HepG2 (cell line): ENCODE results near the gene RNASE11. TPM values are rescaled to one million over a fixed set of nuclear protein-coding genes. Genes with fewer than 3 reads are reported as not detected.

ENCODE experiments used
- BHLHE40 ChIP-seq: IDR thresholded peaks from 2 replicates; pipeline ENCODE4 v1.6.1; 2011; ENCODE audit warnings: low read length, improper control_type of control experiment
- EP300 ChIP-seq, 3 experiments: sonication (generic) in 1 of 3; formaldehyde crosslinking in 1 of 3; IDR thresholded peaks; 2 replicates each; pipeline versions ENCODE4 v1.5.1 to v1.6.1; 2011 to 2020; ENCODE audit warnings: low read depth in 2 of 3, low read length in 2 of 3, borderline replicate concordance in 1 of 3, improper control_type of control experiment in 1 of 3, mild to moderate bottlenecking in 1 of 3, missing genetic modification reagents in 1 of 3, moderate library complexity in 1 of 3
- ETV6 ChIP-seq: sonication (generic); formaldehyde crosslinking; conservative IDR thresholded peaks from 2 replicates; pipeline ENCODE4 v1.4.0; 2020; ENCODE audit warnings: missing genetic modification reagents
- FOXC1 ChIP-seq: sonication (generic); formaldehyde crosslinking; IDR thresholded peaks from 2 replicates; pipeline ENCODE4 v1.8.0; 2022; ENCODE audit warnings: mild to moderate bottlenecking, missing genetic modification reagents, borderline replicate concordance
- HDAC1 ChIP-seq: sonication (generic); formaldehyde crosslinking; IDR thresholded peaks from 2 replicates; pipeline ENCODE4 v1.5.1; 2020; ENCODE audit warnings: mild to moderate bottlenecking, missing genetic modification reagents
- HMG20B ChIP-seq: conservative IDR thresholded peaks from 2 replicates; pipeline ENCODE4 v1.6.1; 2016; ENCODE audit warnings: missing genetic modification reagents, missing compliant biosample characterization
- HNF1B ChIP-seq: sonication (generic); formaldehyde crosslinking; IDR thresholded peaks from 2 replicates; pipeline ENCODE4 v1.5.1; 2020; ENCODE audit warnings: mild to moderate bottlenecking, moderate library complexity, missing genetic modification reagents
- LCORL ChIP-seq, 2 experiments: fragments of 450-650 bp in 1 of 2; sonication (generic) in 1 of 2; formaldehyde crosslinking in 1 of 2; IDR thresholded peaks; 2 replicates each; pipeline versions ENCODE4 v1.5.0 to v1.6.1; 2017 to 2020; ENCODE audit warnings: antibody characterized with exemption in 1 of 2, missing genetic modification reagents in 1 of 2
- MED1 ChIP-seq: sonication (generic); formaldehyde crosslinking; IDR thresholded peaks from 2 replicates; pipeline ENCODE4 v1.4.0; 2020; ENCODE audit warnings: missing genetic modification reagents
- MYPOP ChIP-seq: sonication (generic); formaldehyde crosslinking; IDR thresholded peaks from 2 replicates; pipeline ENCODE4 v1.8.1; 2023; ENCODE audit warnings: mild to moderate bottlenecking, moderate library complexity, missing genetic modification reagents
- NR2F1 ChIP-seq, 2 experiments: fragments of 450-650 bp in 1 of 2; formaldehyde crosslinking in 1 of 2; IDR thresholded peaks; 2 replicates each; pipeline versions ENCODE4 v1.5.0 to v1.6.1; 2016 to 2020; ENCODE audit warnings: mild to moderate bottlenecking in 1 of 2, missing compliant biosample characterization in 1 of 2, missing genetic modification reagents in 1 of 2, moderate library complexity in 1 of 2
- SMAD9 ChIP-seq: sonication (generic); formaldehyde crosslinking; IDR thresholded peaks from 2 replicates; pipeline ENCODE4 v1.5.1; 2020; ENCODE audit warnings: mild to moderate bottlenecking, missing genetic modification reagents
- SMC3 ChIP-seq: IDR thresholded peaks from 2 replicates; pipeline ENCODE4 v1.6.1; 2011; ENCODE audit warnings: low read length, improper control_type of control experiment
- SNAPC5 ChIP-seq: sonication (generic); formaldehyde crosslinking; IDR thresholded peaks from 2 replicates; pipeline ENCODE4 v1.8.1; 2023; ENCODE audit warnings: mild to moderate bottlenecking, missing genetic modification reagents, borderline replicate concordance
- SUZ12 ChIP-seq: fragments of 150-350 bp; IDR thresholded peaks from 2 replicates; pipeline ENCODE4 v1.6.1; 2014; ENCODE audit warnings: low read depth, low read length
- TOPORS ChIP-seq: sonication (generic); formaldehyde crosslinking; IDR thresholded peaks from 2 replicates; pipeline ENCODE4 v1.8.0; 2023; ENCODE audit warnings: mild to moderate bottlenecking, missing genetic modification reagents
- ZBTB2 ChIP-seq: sonication (generic); formaldehyde crosslinking; IDR thresholded peaks from 2 replicates; pipeline ENCODE4 v1.8.0; 2022; ENCODE audit warnings: low read depth, missing genetic modification reagents
- ZMAT3 ChIP-seq: sonication (generic); formaldehyde crosslinking; conservative IDR thresholded peaks from 2 replicates; pipeline ENCODE4 v1.7.0; 2021; ENCODE audit warnings: missing genetic modification reagents
- ZNF121 ChIP-seq: sonication (generic); formaldehyde crosslinking; IDR thresholded peaks from 2 replicates; pipeline ENCODE4 v1.5.0; 2020; ENCODE audit warnings: mild to moderate bottlenecking, missing genetic modification reagents
- ZNF20 ChIP-seq: sonication (generic); formaldehyde crosslinking; IDR thresholded peaks from 2 replicates; pipeline ENCODE4 v1.4.0; 2020; ENCODE audit warnings: mild to moderate bottlenecking, moderate library complexity, missing genetic modification reagents
- ZNF224 ChIP-seq: sonication (generic); formaldehyde crosslinking; IDR thresholded peaks from 2 replicates; pipeline ENCODE4 v1.5.0; 2020; ENCODE audit warnings: mild to moderate bottlenecking, missing genetic modification reagents
- ZNF350 ChIP-seq: sonication (generic); formaldehyde crosslinking; IDR thresholded peaks from 2 replicates; pipeline ENCODE4 v1.4.0; 2020; ENCODE audit warnings: mild to moderate bottlenecking, low read depth, missing genetic modification reagents, borderline replicate concordance
- ZNF382 ChIP-seq: sonication (generic); formaldehyde crosslinking; IDR thresholded peaks from 2 replicates; pipeline ENCODE4 v1.5.0; 2020; ENCODE audit warnings: missing genetic modification reagents, mild to moderate bottlenecking, borderline replicate concordance
- polyA plus RNA-seq, 8 experiments: library from polyadenylated mRNA; depleted of rRNA in 3 of 8; stranded (reverse) in 7 of 8; unstranded in 1 of 8; fragments of >200 nt; fragmentation: Illumina TruSeq in 4 of 8; extraction: Trizol in 4 of 8; gene quantifications; 2 replicates each; pipeline versions ENCODE4 v1.2.1 to v1.2.3, GENCODE V29; 2011 to 2016; ENCODE audit warnings: low read depth in 4 of 8, missing spikeins in 1 of 8, mixed read lengths in 1 of 8; ENCODE audit not compliant: insufficient read depth in 1 of 8
- total RNA-seq, 5 experiments: library from RNA; depleted of rRNA; stranded (reverse); fragments of >200 nt; fragmentation: Illumina TruSeq; extraction: Trizol; gene quantifications; 2 replicates each; pipeline ENCODE4 v1.2.3, GENCODE V29; 2016; ENCODE audit warnings: low read depth in 1 of 5

The RNASE11 gene
- total and polyA plus RNA-seq, 2 of the 13 experiments (the other 11 are each of a cell fraction or from before 2014, with no cell fraction given) = not detected

- 0 out of 2 replicates have a peak, but pooled peaks have one; percentile 35 for TF ChIP-seq ZMAT3 (CRISPR knock-in tag)
- TF ChIP-seq ZNF350 = peak; percentile 98; the same call in 1 of the 2 replicates
- TF ChIP-seq SUZ12 = no peak
- peak; percentile 77 for TF ChIP-seq BHLHE40
- TF ChIP-seq ETV6 = no peak
- TF ChIP-seq EP300 (IDR thresholded peaks at IDR 0.05; ENCODE audit: low read depth in 2 of 2, low read length in 2 of 2) = peak in 1 of 2 experiments; percentile 30; a peak in 1 of 4 replicates
- TF ChIP-seq EP300 (CRISPR knock-in tag; IDR thresholded peaks at IDR 0.05; ENCODE audit: borderline replicate concordance) = no peak; the same call in 1 of the 2 replicates
- peak; percentile 91 for TF ChIP-seq TOPORS
- TF ChIP-seq MYPOP (CRISPR knock-in tag) = peak; percentile 93
- no peak for TF ChIP-seq LCORL (IDR thresholded peaks at IDR 0.05)
- peak; percentile 90 for TF ChIP-seq LCORL (CRISPR knock-in tag; IDR thresholded peaks at IDR 0.05)
- peak; percentile 82; the same call in 1 of the 2 replicates for TF ChIP-seq ZNF224
- TF ChIP-seq SMC3 = no peak; the same call in 1 of the 2 replicates
- no peak for TF ChIP-seq ZNF382 (CRISPR knock-in tag)
- no peak for TF ChIP-seq HMG20B
- TF ChIP-seq SNAPC5 (CRISPR knock-in tag) = peak; percentile 10; the same call in 1 of the 2 replicates
- TF ChIP-seq FOXC1 = peak; percentile 95
- TF ChIP-seq HNF1B (CRISPR knock-in tag) = peak; percentile 81
- TF ChIP-seq MED1 (CRISPR knock-in tag) = peak; percentile 69
- TF ChIP-seq HDAC1 (CRISPR knock-in tag) = peak; percentile 79
- peak; percentile 53; the same call in 1 of the 2 replicates for TF ChIP-seq ZBTB2 (CRISPR knock-in tag)
- TF ChIP-seq ZNF121 = peak; percentile 42; the same call in 1 of the 2 replicates
- TF ChIP-seq SMAD9 (CRISPR knock-in tag) = peak; percentile 70
- peak in 1 of 2 experiments; percentile 74; a peak in 3 of 4 replicates for TF ChIP-seq NR2F1 (CRISPR knock-in tag; IDR thresholded peaks at IDR 0.05)
- TF ChIP-seq ZNF20 (CRISPR knock-in tag) = no peak; the same call in 1 of the 2 replicates
These were observed 25.6 kb upstream of the RNASE11 start (continued) for GRCh38 chr14:20613094-20614037.
